Hematopoietic multipotent progenitor cell treated with erythropoietin and hydrocortisone succinate and interleukin-3 and kit ligand, for 15 days (in vitro differentiated cells): Measurements from ENCODE around the gene CAPRIN2.

ENCODE experiments used
- DNase-seq: peaks from one replicate; pipeline ENCODE4 v3.0.0-alpha.2; 2015; ENCODE audit warnings: low spot score

Gene CAPRIN2

DNA sequence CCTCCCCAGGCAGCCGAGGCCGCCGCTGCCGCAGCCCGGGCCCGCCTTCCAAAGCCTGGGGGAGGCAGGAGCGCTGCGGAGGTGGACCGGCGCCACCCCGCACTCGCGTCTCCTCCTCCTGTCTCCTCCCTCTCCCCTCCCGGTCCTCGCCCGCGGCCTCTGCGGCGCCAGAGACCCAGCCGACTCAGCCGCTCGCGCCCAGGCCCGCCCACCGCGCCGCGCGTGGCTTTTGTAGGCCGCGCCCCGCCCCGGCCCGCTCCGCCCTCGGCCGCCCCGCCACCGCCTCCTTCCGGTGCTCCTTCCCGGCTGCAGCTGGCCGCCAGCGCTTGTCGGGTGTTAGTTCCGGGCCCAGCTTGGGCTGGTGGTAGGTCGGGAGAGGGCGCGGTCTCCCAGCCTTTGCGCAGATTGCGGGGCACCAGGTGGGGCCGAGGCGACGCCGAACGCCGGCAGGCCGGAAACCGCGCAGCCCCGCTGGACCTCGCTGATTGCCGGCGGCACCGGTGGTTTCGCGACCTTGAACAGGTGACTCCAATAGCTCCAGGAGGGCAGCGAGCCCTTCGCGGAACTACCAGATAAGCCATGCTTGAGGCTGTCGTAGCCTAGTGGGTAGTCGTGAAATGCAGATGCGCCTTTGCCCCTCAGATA, at the start of gene CAPRIN2:
Gene CAPRIN2 (minus strand): TSS at position 202 of the 645 bp plus-strand sequence. CDS start 1,431 bp downstream, outside the sequence.
- DNase-seq = peak; percentile 95

- peak; percentile 33 for DNase-seq
Observed at GRCh38 chr12:30797689-30798088, 42.9 kb upstream of the CAPRIN2 start.

GRCh38 chr12:30796891-30797371, 42.2 kb upstream of the CAPRIN2 start:
- no peak for DNase-seq

GRCh38 chr12:30796313-30796780, 41.6 kb upstream of the CAPRIN2 start:
- DNase-seq = no peak

DNA sequence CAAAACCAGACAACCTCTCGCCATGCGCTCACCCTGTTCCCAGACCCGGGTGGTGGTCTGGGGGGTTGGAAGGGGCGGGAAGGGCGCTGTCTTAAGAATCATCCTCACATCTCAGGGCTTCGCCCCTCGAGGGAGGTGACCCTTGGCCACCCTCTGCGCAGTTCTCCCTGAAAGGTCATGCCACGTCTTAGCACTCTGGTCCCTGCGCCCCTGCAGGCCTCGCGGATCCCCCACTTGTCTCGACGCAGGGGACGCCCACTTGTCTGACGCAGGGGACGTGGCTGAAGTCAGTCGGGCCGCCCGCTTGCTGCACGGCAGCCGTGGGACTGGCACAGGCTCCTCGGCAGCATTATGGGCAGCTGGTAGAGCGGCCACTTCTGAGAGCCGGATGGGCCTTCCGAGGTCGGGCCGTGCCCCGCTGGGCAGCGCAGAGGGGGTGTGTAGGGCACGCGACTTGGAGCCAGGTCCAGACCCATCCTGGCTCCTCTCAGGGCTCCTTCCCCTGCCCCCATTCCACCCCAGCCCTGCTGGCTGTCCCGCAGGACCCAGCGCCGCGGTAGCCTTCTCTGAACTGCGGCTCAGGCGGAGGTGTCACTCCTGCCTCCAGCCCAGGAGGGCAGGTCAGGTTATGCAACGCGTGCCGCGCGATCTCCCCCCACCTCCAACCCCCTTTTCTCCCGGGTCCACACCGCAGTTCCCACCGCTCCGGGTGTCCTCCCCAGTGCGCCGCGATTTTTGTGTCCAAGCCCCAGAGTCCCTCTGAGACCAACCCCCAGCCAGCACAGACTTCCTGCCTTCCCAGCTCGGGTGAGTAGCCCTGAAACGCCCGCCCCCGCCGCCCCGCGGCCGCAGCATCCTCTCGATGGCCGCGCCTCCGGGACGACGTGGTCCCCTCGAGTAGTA, 40.9 kb upstream of the CAPRIN2 start:
- peak; percentile 11 for DNase-seq

GRCh38 chr12:30794591-30795409, 40.0 kb upstream of the CAPRIN2 start:
- DNase-seq = no peak

GRCh38 chr12:30794020-30794419, 39.3 kb upstream of the CAPRIN2 start:
- DNase-seq = no peak

GRCh38 chr12:30792648-30793499, 38.1 kb upstream of the CAPRIN2 start:
- peak; percentile 40 for DNase-seq

DNA sequence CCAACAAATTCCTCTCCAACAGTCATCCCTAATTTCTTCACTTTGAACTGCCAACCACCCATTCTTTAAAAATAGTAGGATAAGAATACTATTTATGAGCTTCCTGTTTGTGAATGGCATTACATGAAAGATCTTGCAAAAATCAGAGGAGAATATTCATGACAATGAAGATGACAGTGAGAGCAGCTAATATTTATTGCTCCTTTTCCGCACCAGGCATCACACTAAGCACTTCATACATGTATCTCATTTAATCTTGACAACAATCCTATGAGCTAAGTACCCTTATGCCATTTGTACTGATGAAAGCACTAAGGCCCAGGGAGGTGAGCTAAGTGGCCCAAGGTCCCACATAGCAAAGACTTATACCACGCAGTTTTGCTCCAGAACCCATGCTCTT, 37.3 kb upstream of the CAPRIN2 start:
- no peak for DNase-seq

DNA sequence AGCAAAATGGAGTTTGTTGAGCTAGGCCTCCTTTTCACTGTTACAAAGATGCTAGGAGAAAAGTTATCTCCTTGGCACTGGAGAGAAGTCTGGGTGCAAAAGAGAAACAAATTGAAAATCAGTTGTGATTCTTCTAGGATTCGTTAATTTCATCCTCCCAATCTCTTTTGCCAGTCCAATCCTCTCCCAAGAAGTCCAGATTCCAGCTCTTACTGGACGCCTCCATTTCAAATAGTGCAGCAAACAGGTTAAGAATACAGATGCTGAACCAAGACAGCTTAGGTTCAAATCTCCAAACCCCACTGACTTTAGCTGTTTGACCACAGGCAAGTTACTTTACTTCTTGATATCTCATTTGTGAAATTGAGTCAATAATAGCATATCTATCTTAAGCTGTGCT, 34.0 kb upstream of the CAPRIN2 start:
- no peak for DNase-seq

- no peak for DNase-seq
Observed at GRCh38 chr12:30785630-30786029, 30.9 kb upstream of the CAPRIN2 start.

- no peak for DNase-seq
Observed at GRCh38 chr12:30784508-30784907, 29.8 kb upstream of the CAPRIN2 start.

DNA sequence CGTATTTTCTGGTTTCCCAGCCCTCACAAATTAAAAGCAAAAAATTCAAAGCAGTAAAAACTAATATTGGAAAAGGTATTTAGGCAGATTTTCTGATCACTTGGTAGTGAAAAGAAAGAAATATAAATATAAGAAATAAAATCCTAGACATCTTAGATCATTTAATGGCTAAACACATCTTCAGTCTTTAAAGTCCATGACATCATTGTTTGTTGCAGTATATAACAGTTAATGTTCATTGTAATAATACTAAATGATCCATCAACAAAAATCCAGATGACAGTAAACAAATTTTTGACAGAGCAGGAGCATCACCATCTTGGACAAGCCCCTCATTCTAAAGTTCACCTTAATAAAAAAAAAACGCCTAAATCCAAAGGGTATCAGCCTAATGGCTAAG, 29.2 kb upstream of the CAPRIN2 start:
- no peak for DNase-seq

DNA sequence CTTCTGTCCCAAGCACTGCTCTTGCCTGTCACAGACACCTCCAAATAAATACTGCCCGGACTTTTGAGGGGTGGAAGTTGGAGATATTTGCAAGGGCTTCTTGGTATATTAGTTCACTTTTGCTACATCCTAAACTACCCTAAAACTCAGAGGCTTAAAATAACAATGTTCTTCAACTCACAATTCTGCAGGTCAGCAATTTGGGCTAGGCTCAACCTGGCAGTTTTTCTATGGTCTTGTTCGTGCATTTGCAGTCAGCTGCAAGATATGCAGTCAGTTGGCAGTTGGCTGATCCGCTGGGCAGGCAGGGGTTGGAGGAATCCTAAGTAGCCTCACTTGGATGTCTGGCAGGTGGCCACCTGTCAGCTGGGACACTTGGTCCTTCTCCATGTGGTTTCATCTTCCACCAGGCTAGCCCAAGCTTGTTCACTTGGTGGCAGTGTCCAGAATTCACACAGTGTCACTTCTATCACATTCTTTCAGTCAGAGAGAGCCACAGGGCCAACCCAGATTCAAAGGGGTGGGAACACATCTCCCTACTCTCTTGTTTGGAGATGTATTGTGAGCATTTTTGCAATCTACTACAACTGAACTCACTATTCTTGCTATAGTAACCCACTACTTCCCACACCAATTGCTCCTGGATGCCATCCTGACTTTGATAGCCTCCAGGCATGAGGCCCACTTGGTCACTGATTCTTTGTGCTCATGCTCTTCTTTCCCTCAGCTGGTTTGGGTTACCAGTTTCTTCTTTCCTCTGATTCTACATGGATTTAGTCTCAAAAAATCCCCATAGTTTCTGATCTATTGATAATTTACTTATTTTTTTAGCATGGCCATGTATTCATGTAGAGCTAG, 27.8 kb upstream of the CAPRIN2 start:
- no peak for DNase-seq

- DNase-seq = no peak
Observed at GRCh38 chr12:30779578-30779977, 24.8 kb upstream of the CAPRIN2 start.

DNA sequence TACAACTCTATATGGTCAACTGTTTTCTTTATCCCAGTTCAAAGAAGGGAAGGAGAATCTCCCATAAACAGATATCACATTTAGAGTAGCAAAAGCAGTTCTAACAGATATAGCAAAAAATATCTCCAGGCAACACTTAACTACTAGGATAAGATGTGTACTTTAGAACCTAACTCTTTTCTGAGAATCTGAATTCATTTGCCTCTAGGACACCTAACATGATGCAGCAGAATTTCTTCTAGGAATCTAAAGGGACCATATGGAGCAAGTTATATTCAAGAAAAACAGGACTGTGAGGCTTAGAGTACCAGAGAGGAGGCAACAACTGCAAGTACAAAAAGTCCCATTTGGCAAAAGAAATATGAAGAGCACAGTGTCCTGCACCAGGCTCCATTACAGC, 24.4 kb upstream of the CAPRIN2 start:
- DNase-seq = no peak

DNA sequence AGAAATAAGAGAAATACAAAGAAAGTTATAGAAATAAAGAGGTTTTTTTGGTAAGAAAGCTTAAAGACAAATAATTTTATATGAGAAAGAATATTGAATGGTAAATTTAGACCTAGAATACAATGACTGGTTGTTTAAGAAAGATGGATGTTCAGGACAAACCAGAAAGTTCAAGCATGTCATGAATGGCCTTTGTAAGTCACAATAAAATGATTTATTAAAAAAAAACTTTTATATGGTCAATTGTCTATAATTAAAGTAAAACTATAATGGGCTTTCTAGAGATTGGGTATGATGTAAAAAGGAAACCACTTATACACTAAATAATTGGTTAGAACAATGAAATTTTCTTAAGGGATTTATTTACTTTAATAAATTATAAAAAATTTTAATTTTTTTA, 19.8 kb upstream of the CAPRIN2 start:
- DNase-seq = no peak

DNA sequence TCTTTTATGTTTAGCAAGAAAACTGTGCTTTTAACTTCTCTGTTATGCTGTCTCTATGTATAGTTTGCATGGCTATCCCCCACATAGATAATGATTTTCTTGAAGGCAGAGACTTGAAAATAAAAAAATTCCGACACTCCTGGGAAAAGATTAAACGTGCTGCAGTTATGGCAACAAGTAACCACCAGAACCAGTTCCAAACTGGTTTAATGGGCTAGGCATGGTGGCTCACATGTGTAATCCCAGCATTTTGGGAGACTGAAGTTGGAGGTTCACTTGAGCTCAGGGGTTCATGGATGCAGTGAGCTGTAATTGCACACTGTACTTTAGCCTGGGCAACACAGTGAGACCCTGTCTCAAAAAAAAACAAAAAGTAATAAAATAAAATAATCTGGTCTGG, 15.1 kb upstream of the CAPRIN2 start:
- no peak for DNase-seq

DNA sequence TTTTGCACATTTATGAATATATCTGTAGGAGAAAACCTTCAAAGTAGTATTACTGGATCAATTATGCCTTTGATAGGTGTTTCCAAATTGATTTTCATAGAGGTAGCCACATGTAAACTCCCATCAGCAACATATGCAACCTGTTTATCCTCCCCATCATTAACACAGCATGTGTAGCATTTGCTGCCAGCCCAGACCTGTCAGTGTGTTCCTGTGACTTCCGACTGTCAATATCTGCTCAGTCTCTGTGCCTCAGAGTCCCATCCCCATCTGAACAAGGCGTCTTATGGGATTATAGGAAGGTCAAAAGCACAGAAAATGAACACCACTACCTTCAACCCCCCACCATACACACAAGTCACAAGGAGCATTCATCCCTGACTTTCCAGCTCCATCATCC, 9.5 kb upstream of the CAPRIN2 start:
- DNase-seq = no peak

GRCh38 chr12:30763053-30763452, 8.3 kb upstream of the CAPRIN2 start:
- DNase-seq = peak; percentile 64
